SJCRH30 (cell line): ENCODE results near the gene GJC1. TPM values are rescaled to one million over a fixed set of nuclear protein-coding genes. Genes with fewer than 3 reads are reported as not detected.
A peak's percentile ranks its signal among the peaks of the same experiment; 100 is the strongest.
"Not testable (repeated sequence)": the region's sequence is repeated elsewhere in the genome, so short reads cannot be mapped to it uniquely, and the experiment has no call there.

Experiments used
- DNase-seq, 2 experiments: peaks; one replicate each; pipeline ENCODE4 v3.0.0-alpha.2; 2015 to 2020
- H3K27ac ChIP-seq: fragments of 250-450 bp; sonication (Bioruptor Pico); 2 replicates; pipeline ENCODE4 v1.5.1; 2020; ENCODE audit warnings: mild to moderate bottlenecking, moderate library complexity
- H3K27me3 ChIP-seq: fragments of 250-450 bp; sonication (Bioruptor Pico); 2 replicates; pipeline ENCODE4 v1.5.1; 2020; ENCODE audit warnings: mild to moderate bottlenecking, moderate library complexity
- H3K36me3 ChIP-seq: fragments of 250-450 bp; sonication (Bioruptor Pico); 2 replicates; pipeline ENCODE4 v1.5.1; 2020; ENCODE audit warnings: mild to moderate bottlenecking, moderate library complexity
- H3K4me1 ChIP-seq: fragments of 250-450 bp; sonication (Bioruptor Pico); 2 replicates; pipeline ENCODE4 v1.5.1; 2020; ENCODE audit warnings: mild to moderate bottlenecking, moderate library complexity
- H3K4me3 ChIP-seq: fragments of 250-450 bp; sonication (Bioruptor Pico); 2 replicates; pipeline ENCODE4 v1.5.1; 2020; ENCODE audit warnings: mild to moderate bottlenecking, moderate library complexity
- H3K9me3 ChIP-seq: fragments of 250-450 bp; sonication (Bioruptor Pico); replicated peaks from 2 replicates; pipeline ENCODE4 v1.5.1; 2020; ENCODE audit warnings: mild to moderate bottlenecking, moderate library complexity
- total RNA-seq: library from RNA; depleted of rRNA; stranded (reverse); fragments of >200 nt; shearing (Covaris generic); gene quantifications from 2 replicates; pipeline ENCODE4 v1.2.3, GENCODE V29; 2014; rRNA removed

The GJC1 gene
- total RNA-seq, 1 experiment from 2014 or later: 47.4 TPM

- no peak within 1 kb of the TSS for H3K27ac ChIP-seq
- H3K27me3 ChIP-seq: peaks cover 6% of the 10 kb centered on the region; the same call in 1 of the 2 replicates
- peaks cover 5% of the 10 kb centered on the region; the same call in 1 of the 2 replicates for H3K4me1 ChIP-seq
- DNase-seq: no peak
- peak within 1 kb of the TSS; percentile 54 for H3K4me3 ChIP-seq
- H3K9me3 ChIP-seq: no peaks in the 10 kb centered on the region
- H3K36me3 ChIP-seq: no peaks in the 10 kb centered on the region
These were observed 71.5 kb downstream of the GJC1 start, which contains the start of gene ADAM11 for GRCh38 chr17:44758414-44759085. Gene ADAM11 (plus strand): TSS chr17:44758988. CDS start chr17:44759200, 212 bp downstream.

- Histone ChIP-seq H3K4me1 (peaks cover 5% of the 10 kb centered on the region; the same call in 1 of the 2 replicates), H3K9me3 (no peaks in the 10 kb centered on the region), H3K27ac (no peak overlapping the region), H3K27me3 (peaks cover 6% of the 10 kb centered on the region; the same call in 1 of the 2 replicates), H3K36me3 (no peaks in the 10 kb centered on the region), H3K4me3 (no peak overlapping the region)
- no peak for DNase-seq
These were observed 72.1 kb downstream of the GJC1 start for GRCh38 chr17:44757918-44758413.

GRCh38 chr17:44757045-44757917 is 72.8 kb downstream of the GJC1 start:
- Histone ChIP-seq H3K4me3 (no peak overlapping the region), H3K9me3 (no peaks in the 10 kb centered on the region), H3K27me3 (peaks cover 6% of the 10 kb centered on the region; the same call in 1 of the 2 replicates), H3K27ac (no peak overlapping the region), H3K4me1 (peaks cover 5% of the 10 kb centered on the region; the same call in 1 of the 2 replicates), H3K36me3 (no peaks in the 10 kb centered on the region)
- no peak for DNase-seq

- not testable (repeated sequence) for H3K4me1 ChIP-seq, H3K27ac ChIP-seq, H3K36me3 ChIP-seq, H3K4me3 ChIP-seq, H3K27me3 ChIP-seq, H3K9me3 ChIP-seq, DNase-seq
These were observed 74.9 kb downstream of the GJC1 start for GRCh38 chr17:44755180-44755579.

GRCh38 chr17:44754276-44754675 is 75.8 kb downstream of the GJC1 start:
- Histone ChIP-seq H3K36me3 (peaks cover 3% of the 10 kb centered on the region; the same call in 1 of the 2 replicates), H3K4me1 (peaks cover under 1% of the 10 kb centered on the region; the same call in 1 of the 2 replicates), H3K27me3 (0 out of 2 replicates have a peak, but pooled peaks cover 3% of the 10 kb centered on the region), H3K9me3 (no peaks in the 10 kb centered on the region), H3K4me3 (no peak overlapping the region), H3K27ac (no peak overlapping the region)
- DNase-seq: no peak

- Histone ChIP-seq H3K27ac (no peak overlapping the region), H3K9me3 (no peaks in the 10 kb centered on the region), H3K4me3 (no peak overlapping the region), H3K27me3 (0 out of 2 replicates have a peak, but pooled peaks cover 3% of the 10 kb centered on the region), H3K4me1 (no peaks in the 10 kb centered on the region), H3K36me3 (peaks cover 9% of the 10 kb centered on the region; the same call in 1 of the 2 replicates)
- DNase-seq: no peak
These were observed 76.9 kb downstream of the GJC1 start for GRCh38 chr17:44752953-44753861.

- H3K4me1 ChIP-seq: no peaks in the 10 kb centered on the region
- no peak overlapping the region for H3K27ac ChIP-seq
- no peaks in the 10 kb centered on the region for H3K9me3 ChIP-seq
- no peak for DNase-seq
- H3K4me3 ChIP-seq: no peak overlapping the region
- H3K36me3 ChIP-seq: peaks cover 18% of the 10 kb centered on the region
- H3K27me3 ChIP-seq: no peaks in the 10 kb centered on the region
These were observed 78.3 kb downstream of the GJC1 start for GRCh38 chr17:44751806-44752205.

GRCh38 chr17:44751331-44751730 is 78.8 kb downstream of the GJC1 start:
- Histone ChIP-seq H3K9me3 (no peaks in the 10 kb centered on the region), H3K4me3 (no peak overlapping the region), H3K4me1 (no peaks in the 10 kb centered on the region), H3K27me3 (no peaks in the 10 kb centered on the region), H3K27ac (no peak overlapping the region), H3K36me3 (peaks cover 18% of the 10 kb centered on the region)
- no peak for DNase-seq

GRCh38 chr17:44749980-44750318 is 80.1 kb downstream of the GJC1 start:
- Histone ChIP-seq H3K27ac (no peak overlapping the region), H3K9me3 (no peaks in the 10 kb centered on the region), H3K27me3 (no peaks in the 10 kb centered on the region), H3K4me3 (no peak overlapping the region), H3K4me1 (no peaks in the 10 kb centered on the region), H3K36me3 (peaks cover 18% of the 10 kb centered on the region)
- DNase-seq: no peak

- Histone ChIP-seq H3K36me3 (peaks cover 18% of the 10 kb centered on the region), H3K27me3 (no peaks in the 10 kb centered on the region), H3K4me1 (no peaks in the 10 kb centered on the region), H3K9me3 (no peaks in the 10 kb centered on the region), H3K4me3 (no peak overlapping the region), H3K27ac (no peak overlapping the region)
- DNase-seq: no peak
These were observed 80.8 kb downstream of the GJC1 start for GRCh38 chr17:44749076-44749979.

Other genes starting within 250 kb of the GJC1 start
- 0.04 TPM in 1 of 2 replicates, not detected in the other for gene MEIOC, start 173.8 kb downstream of the GJC1 start, total RNA-seq
- gene CCDC43, start 140.5 kb downstream of the GJC1 start, total RNA-seq: 41.4 and 42.2 TPM in 2 replicates
- gene DBF4B, start 121.6 kb downstream of the GJC1 start, total RNA-seq: 16.5 and 19.4 TPM in 2 replicates
- 0.73 and 0.79 TPM in 2 replicates for gene ADAM11, start 71.3 kb downstream of the GJC1 start, total RNA-seq
- not detected in 2 replicates for gene HIGD1B, start 17.6 kb upstream of the GJC1 start, total RNA-seq
- gene EFTUD2, start 69.2 kb upstream of the GJC1 start, total RNA-seq: 153 and 172 TPM in 2 replicates
- gene GFAP, start 85.2 kb upstream of the GJC1 start, total RNA-seq: 0.14 TPM in 1 of 2 replicates, not detected in the other
- 31.0 and 36.3 TPM in 2 replicates for gene KIF18B, start 117.5 kb upstream of the GJC1 start, total RNA-seq
- 0.08 and 0.10 TPM in 2 replicates for gene C1QL1, start 138.0 kb upstream of the GJC1 start, total RNA-seq
- 43.3 and 45.1 TPM in 2 replicates for gene DCAKD, start 221.3 kb upstream of the GJC1 start, total RNA-seq
- 69.9 and 72.0 TPM in 2 replicates for gene NMT1, start 231.0 kb upstream of the GJC1 start, total RNA-seq